Left hindlimb (tissue), 1 donor: ENCODE data around the gene AFF1.
"Not testable (repeated sequence)": the region's sequence is repeated elsewhere in the genome, so short reads cannot be mapped to it uniquely, and the experiment has no call there.

ENCODE experiments used
- DNase-seq: peaks from one replicate; pipeline ENCODE4 v3.0.0-alpha.2; 2018

Gene AFF1

GRCh38 chr4:87118826-87119225 lies 184.0 kb downstream of the AFF1 start:
- DNase-seq, result no peak

DNA sequence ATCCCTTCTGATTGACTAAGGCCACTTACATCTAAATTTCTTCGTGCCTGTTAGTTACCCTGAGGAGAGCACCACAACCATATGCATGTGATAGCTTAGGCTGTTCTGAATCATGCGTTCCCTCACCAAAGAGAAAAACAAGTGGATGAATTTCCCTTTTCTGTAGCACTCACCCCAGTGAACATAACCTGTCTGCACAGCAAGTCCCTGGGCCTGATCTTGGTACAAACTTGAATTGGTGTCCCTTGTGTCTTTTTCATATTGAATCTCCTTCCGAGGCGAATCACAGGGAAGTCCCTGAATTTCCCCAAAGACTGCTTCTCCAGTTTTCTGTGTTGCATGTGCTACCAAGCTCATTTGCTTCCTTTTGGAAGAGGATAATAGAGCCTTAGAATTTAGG lies 185.2 kb downstream of the AFF1 start:
- DNase-seq, result no peak

DNA sequence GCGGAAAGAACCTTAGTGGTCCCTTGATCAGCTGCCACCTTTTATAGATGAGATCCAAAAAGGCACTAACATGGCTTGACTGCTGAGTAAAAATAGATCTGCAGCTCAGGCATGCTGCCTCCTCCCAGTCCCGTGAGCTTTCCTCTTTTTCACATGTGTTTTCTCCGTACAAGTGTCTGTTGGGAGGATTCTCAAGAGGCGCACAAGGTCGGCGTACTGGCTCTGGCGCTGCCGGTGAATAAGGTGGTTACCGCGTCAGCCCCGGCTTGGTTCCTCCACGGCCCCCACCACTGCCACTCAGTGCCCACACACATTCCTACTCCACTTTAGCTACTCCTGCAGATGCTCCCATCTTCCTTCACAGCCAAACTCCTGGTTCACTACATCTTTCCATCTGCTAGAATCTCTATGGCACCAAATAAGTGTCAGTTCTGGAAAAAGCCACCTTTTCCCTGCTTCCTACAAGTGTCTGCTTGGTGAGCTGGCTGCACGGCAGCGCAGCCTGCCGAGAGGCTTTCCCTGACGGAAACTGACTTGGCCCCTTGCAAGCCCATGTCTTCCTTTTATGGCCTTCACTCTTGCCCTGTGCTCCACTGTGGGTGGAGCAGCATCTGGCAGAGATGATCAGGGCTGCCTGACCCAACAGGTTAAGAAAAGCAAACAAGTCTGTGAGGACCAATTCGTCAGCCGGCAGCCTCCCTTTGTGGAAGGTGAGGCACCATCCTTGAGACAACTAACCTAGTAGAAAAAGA lies 185.8 kb downstream of the AFF1 start:
- DNase-seq, result no peak

DNA sequence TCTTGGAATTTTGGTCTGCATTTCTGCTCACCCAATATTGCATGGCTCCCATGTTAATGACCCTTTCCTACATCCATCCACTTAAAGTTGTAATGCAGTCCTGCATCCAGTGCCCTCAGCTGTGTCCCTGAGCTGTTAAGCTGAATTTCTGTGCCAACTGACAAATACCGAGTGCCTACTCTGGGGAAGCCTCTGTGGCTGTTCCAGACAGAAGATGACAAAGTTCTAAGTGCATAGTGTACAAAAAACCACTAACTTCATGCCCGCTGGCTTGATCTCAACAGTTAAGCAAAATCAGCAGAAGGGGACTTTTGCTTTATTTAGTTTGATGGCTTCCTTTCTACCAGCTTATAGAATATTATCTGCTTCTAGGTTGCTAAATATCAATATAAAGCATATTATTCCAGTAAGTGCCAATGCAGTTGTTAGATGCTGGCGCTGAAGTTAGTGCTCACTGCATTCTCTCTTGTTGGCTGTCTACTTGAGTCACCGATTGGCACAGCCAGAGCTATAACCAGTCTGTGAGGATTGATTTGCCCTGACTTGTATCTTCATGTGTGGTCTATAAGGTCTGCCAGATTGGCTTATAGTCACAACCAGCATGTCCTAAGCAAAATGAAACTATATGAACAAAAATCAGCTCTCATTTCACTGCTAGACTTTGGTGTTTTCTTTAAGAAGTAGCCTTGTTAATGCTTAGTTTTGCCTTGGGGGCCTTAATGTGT lies 186.7 kb downstream of the AFF1 start:
- no peak for DNase-seq

DNA sequence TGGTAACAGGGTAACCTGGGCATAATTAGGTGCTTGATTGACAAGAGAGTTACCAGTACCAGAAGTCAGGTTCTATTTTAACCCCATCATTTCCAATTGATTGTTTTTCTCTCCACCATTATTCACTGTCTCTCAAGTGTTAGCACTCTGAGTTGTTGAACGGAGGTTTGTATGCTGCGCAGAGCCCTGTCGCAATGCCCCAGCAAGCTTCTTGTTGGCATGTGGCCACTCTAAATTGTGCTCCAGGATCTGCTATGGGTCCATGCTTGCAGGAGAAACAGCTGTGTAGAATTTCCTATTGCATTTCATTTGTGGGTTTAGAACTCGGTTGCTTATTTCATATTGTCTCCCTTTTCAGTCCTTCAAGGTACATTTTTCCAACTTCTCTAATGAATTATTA lies 187.4 kb downstream of the AFF1 start:
- DNase-seq, result no peak

DNA sequence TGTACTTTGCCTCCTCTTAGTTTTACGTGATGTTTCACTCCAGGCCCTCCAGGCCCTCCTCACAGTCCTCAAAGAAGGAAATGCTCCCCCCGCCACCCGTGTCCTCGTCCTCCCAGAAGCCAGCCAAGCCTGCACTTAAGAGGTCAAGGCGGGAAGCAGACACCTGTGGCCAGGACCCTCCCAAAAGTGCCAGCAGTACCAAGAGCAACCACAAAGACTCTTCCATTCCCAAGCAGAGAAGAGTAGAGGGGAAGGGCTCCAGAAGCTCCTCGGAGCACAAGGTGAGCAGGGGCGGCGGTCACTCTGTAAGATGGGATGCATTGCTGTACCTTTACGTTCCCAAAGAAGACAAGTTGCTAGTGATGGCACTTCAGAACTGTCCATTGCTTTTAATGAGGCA lies 191.2 kb downstream of the AFF1 start:
- no peak for DNase-seq

DNA sequence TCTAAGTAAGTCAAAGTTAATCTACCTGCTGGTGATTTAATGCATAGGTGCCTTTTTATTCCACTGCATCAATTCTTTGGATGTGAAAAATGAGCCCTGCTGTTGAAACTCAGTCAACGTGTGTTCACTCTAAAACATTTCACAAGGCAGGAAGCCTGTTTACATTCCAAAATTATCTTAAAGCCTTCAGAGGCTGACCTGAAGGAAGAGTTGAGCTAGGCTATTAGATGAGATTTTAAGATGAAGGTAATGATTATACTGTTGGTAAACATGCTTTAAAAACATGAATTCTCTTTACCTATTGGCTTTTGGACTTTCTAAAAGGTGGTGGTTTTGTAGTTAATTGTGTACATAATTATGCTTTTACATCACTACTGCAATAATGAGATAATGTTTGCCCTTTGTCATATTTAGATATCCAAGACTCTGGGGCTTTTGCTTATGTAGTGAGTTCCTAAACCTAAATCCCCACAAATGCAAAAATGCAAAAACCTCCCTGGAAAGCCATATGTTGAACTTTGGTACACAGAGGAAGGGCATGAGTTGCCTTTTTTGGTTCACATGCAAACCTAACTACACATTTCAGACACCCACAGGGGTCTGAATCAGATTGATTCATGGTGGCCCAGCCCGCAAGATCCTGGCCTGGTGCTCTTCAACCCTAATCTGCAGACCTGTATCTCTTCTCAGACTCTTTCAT lies 193.3 kb downstream of the AFF1 start:
- DNase-seq, result no peak

- DNase-seq, result no peak
Observed at GRCh38 chr4:87129681-87130080, 194.9 kb downstream of the AFF1 start.

- DNase-seq, result no peak
Observed at GRCh38 chr4:87130985-87131703, 196.3 kb downstream of the AFF1 start.

GRCh38 chr4:87132035-87132434 lies 197.2 kb downstream of the AFF1 start:
- no peak for DNase-seq

- DNase-seq, result no peak
Observed at GRCh38 chr4:87133183-87133582, 198.4 kb downstream of the AFF1 start.

GRCh38 chr4:87134122-87134521 lies 199.3 kb downstream of the AFF1 start:
- no peak for DNase-seq

DNA sequence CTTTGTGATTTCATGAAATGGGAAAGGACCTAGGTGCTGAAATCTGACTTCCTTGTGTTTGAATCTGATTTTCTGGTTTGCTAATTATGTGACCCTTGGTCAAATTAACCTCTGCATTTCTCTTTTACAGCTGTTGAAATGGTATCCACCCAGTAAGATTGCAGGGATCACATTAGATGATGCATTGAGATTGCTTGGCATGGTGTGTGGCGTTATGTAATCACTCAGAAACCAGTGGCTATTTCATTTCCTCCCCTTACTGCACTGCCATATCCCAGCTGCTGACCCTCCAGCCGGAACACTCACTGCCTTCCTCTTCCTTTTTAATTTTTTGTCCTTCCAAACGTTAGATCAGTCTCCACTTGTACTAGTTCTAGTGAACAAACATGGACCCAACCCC lies 206.6 kb downstream of the AFF1 start:
- DNase-seq, result no peak

DNA sequence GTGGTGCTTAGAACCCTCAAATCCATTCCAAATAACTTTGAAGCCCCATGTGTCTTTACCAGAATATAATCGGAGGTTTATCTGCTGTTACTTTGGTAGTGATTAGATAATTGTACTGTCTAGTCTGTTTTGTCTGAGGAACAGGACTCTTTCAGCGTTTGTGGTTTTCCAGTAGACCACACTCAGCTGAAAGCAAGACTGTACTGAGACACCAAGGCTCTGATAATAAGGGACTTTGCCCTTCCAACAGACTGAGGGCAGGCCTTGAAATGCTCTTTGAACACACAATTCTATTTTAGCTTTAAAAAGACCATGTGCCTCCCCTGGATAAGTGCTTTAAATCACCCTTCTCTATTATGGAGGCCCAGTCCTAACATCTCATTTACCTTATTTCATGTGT lies 209.5 kb downstream of the AFF1 start:
- no peak for DNase-seq

DNA sequence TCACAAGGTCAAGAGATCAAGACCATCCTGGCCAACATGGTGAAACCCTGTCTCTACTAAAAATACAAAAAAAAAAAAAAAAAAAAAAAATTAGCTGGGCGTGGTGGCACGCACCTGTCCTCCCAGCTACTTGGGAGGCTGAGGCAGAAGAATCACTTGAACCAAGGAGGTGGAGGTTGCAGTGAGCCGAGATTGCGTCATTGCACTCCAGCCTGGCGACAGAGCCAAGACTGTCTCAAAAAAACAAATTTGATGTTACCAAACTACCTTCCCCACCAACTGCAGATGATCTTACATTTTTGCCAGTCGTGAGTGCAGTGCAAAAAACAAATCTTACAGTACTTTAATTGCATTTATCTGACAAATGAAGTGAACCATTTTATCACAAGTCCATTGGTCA lies 211.1 kb downstream of the AFF1 start:
- not testable (repeated sequence) for DNase-seq

DNA sequence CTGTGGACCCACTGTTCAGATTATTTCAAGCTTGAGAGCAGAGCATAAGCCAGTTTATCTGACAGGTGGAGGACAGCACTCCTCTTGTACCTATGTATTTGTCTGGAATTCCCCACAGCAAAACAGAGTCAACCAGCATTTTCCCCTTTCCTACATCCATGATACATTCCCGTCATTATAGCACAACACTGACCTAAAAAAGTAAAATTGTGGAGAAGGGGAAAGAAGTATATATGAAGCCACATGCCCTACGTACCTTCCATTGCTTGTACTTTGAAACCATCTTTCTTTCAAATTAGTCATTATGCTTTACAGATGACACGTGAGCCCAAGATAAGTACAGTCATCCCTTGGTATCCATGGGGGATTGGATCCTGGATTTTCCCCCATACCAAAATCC lies 212.3 kb downstream of the AFF1 start:
- no peak for DNase-seq

- no peak for DNase-seq
Observed at GRCh38 chr4:87150498-87151261, 215.9 kb downstream of the AFF1 start.

GRCh38 chr4:87151730-87152129 lies 216.9 kb downstream of the AFF1 start:
- DNase-seq, result no peak

DNA sequence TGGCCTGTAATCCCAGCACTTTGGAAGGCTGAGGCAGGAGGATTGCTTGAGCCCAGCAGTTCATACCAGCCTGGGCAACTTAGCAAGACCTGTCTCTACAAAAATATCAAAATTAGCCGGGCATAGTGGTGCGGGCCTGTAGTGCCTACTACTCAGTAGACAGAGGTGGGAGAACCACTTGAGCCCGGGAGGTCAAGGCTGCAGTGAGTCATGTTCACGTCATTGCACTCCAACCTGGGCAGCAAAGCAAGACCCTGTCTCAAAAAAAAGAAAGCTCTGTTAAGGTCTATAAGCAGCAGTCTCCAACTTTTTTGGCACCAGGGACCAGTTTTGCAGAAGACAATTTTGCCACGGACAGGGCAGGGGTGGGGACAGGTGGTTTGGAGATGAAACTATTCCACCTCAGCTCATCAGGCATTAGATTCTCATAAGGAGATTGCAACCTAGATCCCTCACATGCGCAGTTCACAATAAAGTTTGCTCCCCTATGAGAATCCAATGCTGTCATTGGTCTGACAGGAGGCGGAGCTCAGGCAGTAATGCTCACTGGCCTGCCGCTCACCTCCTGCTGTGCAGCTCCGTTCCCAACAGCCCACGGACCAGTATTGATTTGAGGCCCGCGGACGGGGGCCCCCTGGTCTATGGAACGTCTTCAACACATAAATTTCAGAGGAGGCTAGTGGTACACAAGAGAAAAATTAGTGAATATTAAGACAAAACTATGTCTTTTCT lies 217.7 kb downstream of the AFF1 start:
- DNase-seq, result peak; percentile 36

DNA sequence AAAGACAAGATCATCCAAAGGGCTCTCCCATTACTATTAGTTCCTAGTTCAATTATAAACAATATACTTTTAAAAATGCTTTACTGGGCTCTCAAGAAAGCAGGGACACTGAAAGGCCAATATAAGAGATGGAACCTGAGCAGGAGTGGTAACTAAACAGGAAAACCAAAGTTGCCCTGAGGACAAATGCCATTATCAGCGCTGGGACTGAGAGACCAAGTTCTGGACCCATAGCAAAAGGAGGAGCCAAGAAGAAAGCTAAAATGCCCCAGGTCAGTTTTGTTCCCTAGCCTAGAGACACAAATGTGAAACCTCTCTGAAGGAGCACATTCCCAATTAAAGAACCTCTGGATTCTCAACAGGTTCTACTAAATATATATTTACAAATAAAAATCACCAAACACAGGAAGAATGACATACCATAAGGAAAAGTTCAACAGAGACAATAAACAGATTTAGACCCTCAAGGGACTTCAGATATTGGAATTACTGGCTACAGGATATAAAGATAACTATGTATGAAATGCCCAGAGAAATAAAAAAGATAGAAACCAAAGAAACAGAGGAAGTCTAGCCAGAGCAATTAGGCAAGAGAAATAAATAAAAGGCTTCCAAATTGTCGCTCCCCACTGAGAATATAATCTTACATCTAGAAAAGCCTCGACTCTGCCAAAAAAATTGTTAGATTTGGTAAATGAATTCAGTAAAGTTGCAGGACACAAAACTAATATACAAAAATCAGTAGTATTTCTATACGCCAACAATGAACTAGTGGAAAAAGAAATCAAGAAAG lies 218.5 kb downstream of the AFF1 start:
- no peak for DNase-seq

- no peak for DNase-seq
Observed at GRCh38 chr4:87165892-87166291, 231.1 kb downstream of the AFF1 start.
